GM19023 (cell line): ENCODE results near the gene ZBTB39.
"Not testable (repeated sequence)": the region's sequence is repeated elsewhere in the genome, so short reads cannot be mapped to it uniquely, and the experiment has no call there.

Experiments
- ATAC-seq: cut with Tn5 transposase; IDR thresholded peaks from one replicate; pipeline ENCODE4 v1.9.1; 2021; ENCODE audit warnings: mild to moderate bottlenecking, moderate library complexity; ENCODE audit not compliant: unreplicated experiment

Gene ZBTB39

DNA sequence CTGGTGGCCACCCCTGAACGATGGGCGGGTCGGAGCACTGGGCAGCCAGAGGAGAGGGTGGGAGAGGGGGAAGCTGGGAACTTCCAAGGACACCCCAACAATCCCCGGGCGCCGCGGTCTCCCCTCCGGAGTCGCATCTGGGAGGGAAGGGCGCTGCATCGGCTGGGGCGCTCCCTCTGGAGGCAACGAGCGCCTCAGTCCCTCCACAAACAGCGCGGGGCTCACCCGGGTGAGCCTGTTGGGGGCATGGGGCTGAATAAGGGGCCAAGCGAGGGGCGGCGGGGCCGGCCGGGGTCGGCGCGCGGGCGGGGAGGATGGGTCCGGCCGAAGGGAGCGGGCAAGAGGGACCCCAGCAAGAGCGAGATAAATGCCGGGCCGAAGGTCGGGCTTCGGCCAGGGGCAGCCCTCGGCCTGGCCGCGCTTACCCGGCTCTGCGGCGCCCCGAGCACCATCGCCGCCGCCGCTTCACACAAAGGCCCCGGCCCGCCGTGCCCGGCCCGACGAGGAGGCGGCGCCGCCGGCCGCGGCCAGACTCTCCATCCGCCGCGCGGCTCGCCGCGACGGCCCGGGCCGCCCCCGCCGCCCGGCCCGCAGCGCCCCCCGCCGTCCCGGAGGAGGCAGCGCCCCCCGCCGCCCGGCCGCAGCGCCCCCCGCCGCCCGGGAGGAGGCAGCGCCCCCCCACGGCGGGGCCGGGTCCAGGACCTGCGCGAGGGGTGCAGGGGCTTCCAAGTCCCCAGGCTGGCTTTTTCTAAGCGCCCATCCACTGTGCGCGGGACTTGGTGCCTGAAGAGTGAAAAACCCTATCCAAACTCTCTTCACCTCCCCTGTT is at the start of gene ZBTB39:
ZBTB39 (minus strand) TSS at position 567 of the 829 bp plus-strand sequence. CDS start 1,629 bp downstream, outside the sequence.
- peak; percentile 79 for ATAC-seq

DNA sequence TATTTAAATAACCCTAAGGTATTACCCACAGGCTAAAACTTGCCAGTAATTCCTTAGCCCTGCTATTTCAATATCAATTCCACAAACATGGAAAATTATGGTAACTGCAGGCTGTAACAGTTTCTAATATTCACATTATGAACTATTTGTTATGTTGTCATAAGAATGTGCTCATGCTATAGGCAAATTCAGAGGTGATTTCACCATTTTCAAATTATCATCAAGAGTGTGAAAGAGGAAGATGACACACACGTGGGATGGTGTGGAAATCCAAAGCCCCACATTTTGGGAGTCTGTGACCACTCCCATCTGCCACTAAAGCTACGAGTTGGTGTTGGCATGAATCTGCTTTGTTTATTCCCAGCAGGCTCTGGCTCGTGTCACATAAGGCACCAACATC is 49.5 kb upstream of the ZBTB39 start:
- ATAC-seq: no peak

GRCh38 chr12:57053901-57054300 is 47.6 kb upstream of the ZBTB39 start:
- not testable (repeated sequence) for ATAC-seq

- ATAC-seq: not testable (repeated sequence)
Observed at GRCh38 chr12:57053146-57053545, 46.8 kb upstream of the ZBTB39 start.

- no peak for ATAC-seq
Observed at GRCh38 chr12:57051011-57051410, 44.7 kb upstream of the ZBTB39 start.

- ATAC-seq: no peak
Observed at GRCh38 chr12:57049890-57050289, 43.5 kb upstream of the ZBTB39 start, which contains the start of gene MYO1A. Gene MYO1A, minus strand, starts transcription at chr12:57050129. Its CDS starts 1,806 bp downstream, at chr12:57048323.

DNA sequence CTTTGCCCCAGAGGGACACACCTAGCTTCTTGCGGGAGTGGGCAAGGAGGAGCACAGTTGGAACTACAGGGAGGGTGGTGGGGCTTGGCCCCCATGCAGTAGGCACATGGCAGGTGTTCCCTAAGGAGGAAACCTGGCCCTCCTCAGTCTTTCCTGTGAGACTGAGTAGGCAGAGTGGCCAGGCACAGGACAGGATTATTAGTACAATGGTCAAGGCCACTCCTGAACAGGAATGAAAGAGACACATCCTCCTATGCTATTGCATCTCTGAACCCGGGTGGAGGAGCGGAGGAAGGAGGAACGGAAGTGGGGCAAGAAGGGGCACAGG is 42.7 kb upstream of the ZBTB39 start:
- no peak for ATAC-seq

DNA sequence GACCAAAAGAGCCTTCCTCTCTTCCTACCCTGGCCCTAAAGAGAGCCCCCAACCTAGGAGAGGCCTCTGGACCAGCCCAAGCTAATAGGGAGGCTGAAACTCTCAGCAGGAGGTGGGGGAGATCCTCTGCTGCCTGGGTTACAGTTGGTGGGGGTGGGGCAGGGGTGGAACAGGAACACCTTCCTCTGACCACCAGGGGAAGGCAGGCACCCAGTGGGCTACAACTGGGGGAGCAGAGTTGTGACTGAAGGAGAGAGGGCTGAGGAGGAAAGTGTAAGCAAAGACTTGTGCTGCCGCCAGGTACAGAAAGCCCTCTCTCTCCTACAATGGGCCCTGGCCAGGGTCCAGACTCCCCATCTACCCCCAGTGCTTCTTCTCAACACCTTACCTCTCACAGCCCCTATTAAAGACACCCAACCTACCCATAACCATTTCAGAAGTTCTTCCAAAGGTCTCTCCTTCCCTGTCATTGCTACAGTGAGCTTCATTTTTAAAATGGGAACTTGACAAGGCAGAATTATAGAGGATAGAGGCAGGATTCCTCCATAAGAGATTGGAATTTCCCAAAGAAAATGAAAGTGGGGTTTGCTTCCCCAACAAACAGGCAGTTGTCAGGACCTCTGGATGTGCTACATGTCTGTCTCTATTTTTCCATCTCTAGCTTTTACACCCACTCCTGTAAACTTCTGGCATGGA is 42.2 kb upstream of the ZBTB39 start:
- no peak for ATAC-seq

- ATAC-seq: no peak
Observed at GRCh38 chr12:57047981-57048380, 41.6 kb upstream of the ZBTB39 start.

DNA sequence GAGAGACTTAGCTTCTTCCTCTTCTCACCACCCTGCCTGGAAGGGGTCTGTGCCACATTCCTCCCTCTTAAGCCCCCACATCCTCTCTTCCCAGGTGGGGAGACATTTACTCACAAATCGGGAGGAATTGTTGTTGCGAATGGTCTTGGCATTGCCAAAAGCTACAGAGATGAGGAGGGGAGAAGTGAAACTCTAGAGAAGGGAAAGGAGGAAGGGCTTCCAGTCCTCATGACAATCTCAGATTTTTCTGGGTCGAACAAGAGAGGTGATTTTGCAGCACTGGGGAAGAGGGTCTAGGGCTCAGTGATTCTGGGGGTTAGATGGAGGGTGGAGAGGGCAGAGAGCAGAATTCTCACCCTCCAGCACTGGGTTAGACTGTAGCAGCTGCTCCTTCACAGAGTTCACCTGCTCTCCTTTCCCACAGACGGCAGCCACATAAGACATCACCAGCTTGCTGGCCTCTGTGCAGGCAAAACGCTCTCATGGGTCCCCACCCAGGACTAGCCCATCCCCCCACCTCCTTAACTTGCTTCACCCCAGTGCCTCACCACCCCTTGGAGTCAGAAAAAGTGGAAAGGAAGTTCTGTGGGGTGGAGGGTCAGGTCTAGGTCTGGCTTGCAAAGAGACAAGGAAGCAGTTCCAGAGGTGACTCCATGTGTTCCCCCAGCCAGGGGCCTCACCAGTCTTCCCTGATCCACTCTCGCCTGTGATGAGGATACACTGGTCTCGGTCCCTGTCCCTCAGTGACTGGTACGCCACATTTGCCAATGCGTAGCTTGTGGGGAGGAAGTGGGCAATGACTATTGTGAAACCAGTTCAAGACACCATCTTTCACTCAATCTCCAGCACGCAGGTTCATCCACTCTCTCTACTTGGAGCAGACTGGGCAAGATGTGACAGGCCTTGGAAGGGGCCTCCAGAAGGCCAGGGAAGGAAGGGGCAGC is 40.9 kb upstream of the ZBTB39 start:
- no peak for ATAC-seq

DNA sequence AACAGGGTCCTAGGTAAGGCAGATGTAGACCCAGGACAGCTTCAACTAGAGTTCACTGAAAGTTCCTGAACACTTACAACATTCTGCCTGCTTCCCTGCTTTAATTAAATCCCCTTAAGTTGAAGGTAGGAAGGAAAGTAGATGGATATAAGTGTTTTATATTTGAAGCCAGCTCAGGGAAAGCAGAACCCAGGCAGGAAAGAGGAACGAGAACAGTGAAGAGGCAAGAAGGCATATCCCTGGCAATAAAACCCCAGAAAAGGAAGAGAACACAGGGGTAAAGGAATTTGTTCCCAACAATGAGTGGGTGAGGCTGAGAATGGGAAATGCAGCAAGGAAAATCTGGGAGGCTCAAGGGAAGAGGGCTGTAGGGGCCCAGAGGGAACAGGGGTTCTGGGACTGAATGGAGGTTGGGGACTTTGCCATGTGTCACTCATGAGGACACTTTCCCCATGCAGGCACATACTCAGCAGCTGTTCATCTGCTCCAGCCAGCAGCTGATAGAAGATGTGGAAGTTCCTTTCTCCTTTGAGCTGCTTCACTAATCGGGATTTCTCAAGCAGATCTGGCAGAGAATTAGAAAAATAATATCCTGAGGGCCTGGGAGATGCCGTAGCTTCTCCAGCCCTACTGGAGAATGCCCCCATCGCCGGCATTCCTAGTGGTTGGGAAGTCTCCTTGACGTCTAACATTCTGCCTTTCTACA is 39.9 kb upstream of the ZBTB39 start:
- ATAC-seq: no peak

- no peak for ATAC-seq
Observed at GRCh38 chr12:57044889-57045288, 38.5 kb upstream of the ZBTB39 start.

DNA sequence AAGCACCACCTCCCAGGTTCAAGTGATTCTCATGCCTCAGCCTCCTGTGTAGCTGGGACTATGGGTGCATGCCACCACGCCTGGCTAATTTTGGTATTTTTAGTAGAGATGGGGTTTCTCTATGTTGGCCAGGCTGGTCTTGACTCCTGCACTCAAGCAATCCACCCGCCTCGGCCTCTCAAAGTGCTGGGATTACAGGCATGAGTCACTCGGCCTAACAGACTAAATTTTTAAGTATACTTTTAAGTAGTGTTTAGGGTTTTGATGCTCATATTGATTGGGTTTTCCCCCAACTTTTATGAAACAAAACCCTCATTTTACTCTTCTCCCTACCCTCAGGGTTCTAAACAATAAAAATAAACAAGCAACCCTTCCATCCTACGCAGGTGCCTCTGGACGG is 38.1 kb upstream of the ZBTB39 start:
- no peak for ATAC-seq

DNA sequence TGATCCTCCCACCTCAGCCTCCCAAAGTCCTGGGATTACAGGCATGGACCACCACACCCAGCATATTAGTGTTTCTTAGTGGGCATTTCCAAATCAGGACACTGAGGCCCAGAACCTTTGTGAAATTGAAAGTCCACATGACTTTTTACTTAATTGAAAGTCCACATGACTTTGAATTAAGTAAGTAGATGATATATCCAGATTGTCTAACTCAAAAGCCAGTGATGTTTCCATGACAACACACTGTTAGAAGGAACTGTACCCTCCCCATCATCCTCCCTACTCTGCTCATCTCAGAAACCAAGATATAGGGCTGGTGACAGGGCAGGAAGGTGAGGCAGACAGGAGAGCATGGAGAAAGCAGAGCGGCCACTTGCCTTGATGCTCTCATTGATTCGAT is 36.3 kb upstream of the ZBTB39 start:
- ATAC-seq: no peak

DNA sequence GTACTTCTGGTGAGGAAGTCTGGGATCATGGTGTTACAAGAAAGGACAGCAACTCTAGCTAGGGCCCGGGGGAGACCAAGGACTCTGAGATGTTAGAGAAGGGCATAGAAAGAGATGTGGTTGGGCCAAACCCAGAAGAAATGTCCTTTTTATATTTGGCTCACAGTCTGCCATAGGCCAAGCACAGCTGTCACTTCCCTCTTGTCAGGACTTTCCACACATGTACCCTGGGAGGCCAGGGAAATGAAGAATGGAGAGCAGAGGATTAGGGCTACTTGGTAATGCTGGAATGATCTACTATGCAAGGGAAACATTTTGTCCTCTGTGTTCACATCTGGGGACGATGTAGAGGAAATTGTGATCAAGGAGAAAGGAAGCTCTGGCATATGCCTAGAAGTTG is 34.4 kb upstream of the ZBTB39 start:
- no peak for ATAC-seq

DNA sequence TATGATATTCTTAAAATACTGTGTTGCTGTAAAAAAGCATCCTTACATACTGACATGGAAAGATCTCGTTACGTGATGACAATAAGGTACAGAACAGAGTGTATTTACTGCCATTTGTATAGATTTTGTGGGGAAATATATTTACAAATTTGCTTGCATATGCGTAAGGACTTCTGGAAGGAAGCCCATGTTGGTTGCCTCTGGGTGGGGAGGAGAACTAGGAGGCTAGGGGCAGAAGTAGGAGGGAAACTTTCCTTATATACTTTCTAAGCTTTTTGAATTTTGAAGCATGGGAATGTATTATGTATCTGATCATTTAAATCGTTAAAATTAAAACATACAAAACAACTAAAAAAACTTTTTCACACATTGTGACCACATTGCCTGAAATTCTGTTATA is 33.9 kb upstream of the ZBTB39 start:
- no peak for ATAC-seq

- ATAC-seq: no peak
Observed at GRCh38 chr12:57039016-57039798, 32.9 kb upstream of the ZBTB39 start.

DNA sequence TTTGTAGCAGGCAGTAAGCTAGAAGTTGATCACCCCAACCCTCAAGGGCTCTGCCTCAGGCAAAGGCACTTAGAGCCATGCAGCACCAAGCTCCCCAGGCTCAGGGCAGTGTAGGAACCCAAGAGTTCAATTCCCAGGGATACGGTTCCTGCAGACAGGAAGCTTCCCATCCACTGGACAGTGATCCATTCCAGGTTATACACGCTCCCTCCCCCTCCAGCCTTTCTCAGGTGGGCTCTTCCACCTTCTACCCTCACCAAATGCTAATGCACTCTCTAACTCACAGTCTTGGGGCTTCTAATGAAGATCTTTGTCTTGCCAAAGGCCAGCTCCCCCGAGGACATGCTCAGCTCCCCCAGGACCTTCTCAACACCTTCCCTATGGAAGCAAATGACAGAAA is 30.9 kb upstream of the ZBTB39 start:
- ATAC-seq: no peak

DNA sequence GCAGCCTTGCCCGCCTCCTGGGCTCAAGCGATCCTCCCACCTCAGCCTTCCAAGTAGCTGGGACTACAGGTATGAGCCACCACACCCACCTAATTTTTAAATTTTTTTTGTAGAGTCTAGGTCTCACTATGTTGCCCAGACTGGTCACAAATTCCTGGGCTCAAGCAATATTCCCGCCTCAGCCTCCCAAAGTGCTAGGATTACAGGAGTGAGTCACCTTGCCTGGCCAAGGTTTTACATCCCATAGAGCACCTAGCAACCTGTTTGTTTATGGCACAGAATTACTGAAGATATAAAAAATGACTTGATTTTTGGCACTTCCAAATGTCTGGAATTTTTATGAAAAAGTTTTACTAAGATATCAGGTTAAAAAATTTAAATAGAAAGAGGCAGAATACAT is 27.1 kb upstream of the ZBTB39 start:
- no peak for ATAC-seq

DNA sequence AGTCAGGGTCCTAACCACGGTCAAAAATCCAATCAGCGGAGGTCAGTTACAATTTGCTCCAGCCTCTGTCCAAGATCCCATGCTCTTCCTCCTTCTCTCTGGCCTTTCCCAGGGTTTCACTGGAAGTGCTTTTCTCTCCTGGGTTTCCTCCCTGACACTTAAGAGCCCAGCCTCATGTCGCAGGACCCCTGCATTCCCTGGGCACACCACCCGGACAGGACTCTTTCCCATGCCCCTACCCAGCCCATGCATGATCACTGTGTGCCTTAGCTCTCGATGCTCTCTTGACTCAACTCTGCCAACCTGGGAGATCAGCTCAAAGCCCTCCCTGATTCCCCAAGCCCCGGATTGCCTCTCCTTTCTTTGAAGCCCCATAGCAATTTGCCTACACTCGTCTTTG is 25.4 kb upstream of the ZBTB39 start:
- no peak for ATAC-seq
